ENCODE results near the gene PDE6H. TPM values are rescaled to one million over a fixed set of nuclear protein-coding genes. Genes with fewer than 3 reads are reported as not detected.

Gene PDE6H
- total and polyA plus RNA-seq, 4 donors: 0.21 to 0.89 (median 0.35) TPM; not detected in 1

- no peaks in the 10 kb centered on the region for H3K9me3 ChIP-seq (ENCODE audit: control insufficient read depth, insufficient read depth, low read length)
- no peaks in the 10 kb centered on the region for H3K27me3 ChIP-seq (ENCODE audit: control insufficient read depth, insufficient read depth, low read length)
- no peaks in the 10 kb centered on the region for H3K36me3 ChIP-seq (ENCODE audit: control insufficient read depth, insufficient read depth, low read length)
- no peaks in the 10 kb centered on the region for H3K4me1 ChIP-seq (ENCODE audit: control insufficient read depth, insufficient read depth, low read length)
- H3K4me3 ChIP-seq (ENCODE audit: low read depth, low read length): no peak overlapping the region
- DNase-seq (ENCODE audit: low read depth in 4 of 6, low spot score in 6 of 6): no peak
- H3K27ac ChIP-seq (ENCODE audit: low read depth, low read length): no peak overlapping the region
- 87% methylated on average over 5 of the region's 6 CpGs for WGBS (ENCODE audit: insufficient coverage)
Measured at GRCh38 chr12:14936224-14936861, 36.5 kb upstream of the PDE6H start.

- H3K4me3 ChIP-seq (ENCODE audit: low read depth, low read length): no peak overlapping the region
- H3K27me3 ChIP-seq (ENCODE audit: control insufficient read depth, insufficient read depth, low read length): no peaks in the 10 kb centered on the region
- 82% methylated on average over 2 of the region's 3 CpGs for WGBS (ENCODE audit: insufficient coverage)
- H3K27ac ChIP-seq (ENCODE audit: low read depth, low read length): no peak overlapping the region
- no peaks in the 10 kb centered on the region for H3K9me3 ChIP-seq (ENCODE audit: control insufficient read depth, insufficient read depth, low read length)
- no peaks in the 10 kb centered on the region for H3K4me1 ChIP-seq (ENCODE audit: control insufficient read depth, insufficient read depth, low read length)
- no peak for DNase-seq (ENCODE audit: low read depth in 4 of 6, low spot score in 6 of 6)
- H3K36me3 ChIP-seq (ENCODE audit: control insufficient read depth, insufficient read depth, low read length): no peaks in the 10 kb centered on the region
Measured at GRCh38 chr12:14937014-14937413, 35.8 kb upstream of the PDE6H start.

- no peak overlapping the region for H3K27ac ChIP-seq (ENCODE audit: low read depth, low read length)
- no peaks in the 10 kb centered on the region for H3K4me1 ChIP-seq (ENCODE audit: control insufficient read depth, insufficient read depth, low read length)
- DNase-seq (ENCODE audit: low read depth in 4 of 6, low spot score in 6 of 6): no peak
- no peaks in the 10 kb centered on the region for H3K36me3 ChIP-seq (ENCODE audit: control insufficient read depth, insufficient read depth, low read length)
- WGBS (ENCODE audit: insufficient coverage): 71% methylated on average over 1 of the region's 1 CpG
- H3K27me3 ChIP-seq (ENCODE audit: control insufficient read depth, insufficient read depth, low read length): no peaks in the 10 kb centered on the region
- H3K4me3 ChIP-seq (ENCODE audit: low read depth, low read length): no peak overlapping the region
- no peaks in the 10 kb centered on the region for H3K9me3 ChIP-seq (ENCODE audit: control insufficient read depth, insufficient read depth, low read length)
Measured at GRCh38 chr12:14937689-14938088, 35.2 kb upstream of the PDE6H start.

GRCh38 chr12:14938301-14938700 lies 34.5 kb upstream of the PDE6H start, which contains the start of gene ERP27:
ERP27 (minus strand) TSS chr12:14938537; CDS start chr12:14938508, 29 bp downstream.
- Histone ChIP-seq H3K9me3 (ENCODE audit: control insufficient read depth, insufficient read depth, low read length) (no peaks in the 10 kb centered on the region), H3K36me3 (ENCODE audit: control insufficient read depth, insufficient read depth, low read length) (no peaks in the 10 kb centered on the region), H3K27ac (ENCODE audit: low read depth, low read length) (no peak within 1 kb of the TSS), H3K4me3 (ENCODE audit: low read depth, low read length) (no peak within 1 kb of the TSS), H3K4me1 (ENCODE audit: control insufficient read depth, insufficient read depth, low read length) (no peaks in the 10 kb centered on the region), H3K27me3 (ENCODE audit: control insufficient read depth, insufficient read depth, low read length) (no peaks in the 10 kb centered on the region)
- WGBS (ENCODE audit: insufficient coverage): 71% methylated on average over 1 of the region's 3 CpGs
- no peak for DNase-seq (ENCODE audit: low read depth in 4 of 6, low spot score in 6 of 6)

- Histone ChIP-seq H3K9me3 (ENCODE audit: control insufficient read depth, insufficient read depth, low read length) (no peaks in the 10 kb centered on the region), H3K36me3 (ENCODE audit: control insufficient read depth, insufficient read depth, low read length) (no peaks in the 10 kb centered on the region), H3K27ac (ENCODE audit: low read depth, low read length) (no peak overlapping the region), H3K27me3 (ENCODE audit: control insufficient read depth, insufficient read depth, low read length) (no peaks in the 10 kb centered on the region), H3K4me1 (ENCODE audit: control insufficient read depth, insufficient read depth, low read length) (no peaks in the 10 kb centered on the region), H3K4me3 (ENCODE audit: low read depth, low read length) (no peak overlapping the region)
- no peak for DNase-seq (ENCODE audit: low read depth in 4 of 6, low spot score in 6 of 6)
- WGBS (ENCODE audit: insufficient coverage): no CpG with 5 or more reads among the region's 2 CpGs
Measured at GRCh38 chr12:14941369-14941768, 31.5 kb upstream of the PDE6H start.

- H3K27me3 ChIP-seq (ENCODE audit: control insufficient read depth, insufficient read depth, low read length): no peaks in the 10 kb centered on the region
- WGBS (ENCODE audit: insufficient coverage): 93% methylated on average over 10 of the region's 12 CpGs
- no peak for DNase-seq (ENCODE audit: low read depth in 4 of 6, low spot score in 6 of 6)
- H3K4me3 ChIP-seq (ENCODE audit: low read depth, low read length): no peak overlapping the region
- no peaks in the 10 kb centered on the region for H3K4me1 ChIP-seq (ENCODE audit: control insufficient read depth, insufficient read depth, low read length)
- H3K9me3 ChIP-seq (ENCODE audit: control insufficient read depth, insufficient read depth, low read length): no peaks in the 10 kb centered on the region
- no peak overlapping the region for H3K27ac ChIP-seq (ENCODE audit: low read depth, low read length)
- H3K36me3 ChIP-seq (ENCODE audit: control insufficient read depth, insufficient read depth, low read length): no peaks in the 10 kb centered on the region
Measured at GRCh38 chr12:14942196-14942931, 30.5 kb upstream of the PDE6H start.

- Histone ChIP-seq H3K27ac (ENCODE audit: low read depth, low read length) (no peak overlapping the region), H3K4me1 (ENCODE audit: control insufficient read depth, insufficient read depth, low read length) (no peaks in the 10 kb centered on the region), H3K4me3 (ENCODE audit: low read depth, low read length) (no peak overlapping the region), H3K27me3 (ENCODE audit: control insufficient read depth, insufficient read depth, low read length) (no peaks in the 10 kb centered on the region), H3K9me3 (ENCODE audit: control insufficient read depth, insufficient read depth, low read length) (no peaks in the 10 kb centered on the region), H3K36me3 (ENCODE audit: control insufficient read depth, insufficient read depth, low read length) (no peaks in the 10 kb centered on the region)
- 83% methylated on average over 2 of the region's 2 CpGs for WGBS (ENCODE audit: insufficient coverage)
- no peak for DNase-seq (ENCODE audit: low read depth in 4 of 6, low spot score in 6 of 6)
Measured at GRCh38 chr12:14946162-14946561, 26.7 kb upstream of the PDE6H start.

- H3K9me3 ChIP-seq (ENCODE audit: control insufficient read depth, insufficient read depth, low read length): no peaks in the 10 kb centered on the region
- H3K36me3 ChIP-seq (ENCODE audit: control insufficient read depth, insufficient read depth, low read length): no peaks in the 10 kb centered on the region
- no peak overlapping the region for H3K27ac ChIP-seq (ENCODE audit: low read depth, low read length)
- H3K27me3 ChIP-seq (ENCODE audit: control insufficient read depth, insufficient read depth, low read length): no peaks in the 10 kb centered on the region
- no CpG with 5 or more reads among the region's 1 CpG for WGBS (ENCODE audit: insufficient coverage)
- no peaks in the 10 kb centered on the region for H3K4me1 ChIP-seq (ENCODE audit: control insufficient read depth, insufficient read depth, low read length)
- H3K4me3 ChIP-seq (ENCODE audit: low read depth, low read length): no peak overlapping the region
- no peak for DNase-seq (ENCODE audit: low read depth in 4 of 6, low spot score in 6 of 6)
Measured at GRCh38 chr12:14946861-14947260, 26.0 kb upstream of the PDE6H start.

GRCh38 chr12:14948672-14949071 lies 24.2 kb upstream of the PDE6H start:
- H3K27me3 ChIP-seq (ENCODE audit: control insufficient read depth, insufficient read depth, low read length): no peaks in the 10 kb centered on the region
- no peaks in the 10 kb centered on the region for H3K36me3 ChIP-seq (ENCODE audit: control insufficient read depth, insufficient read depth, low read length)
- H3K27ac ChIP-seq (ENCODE audit: low read depth, low read length): peak overlapping the region; percentile 22
- no CpG with 5 or more reads among the region's 3 CpGs for WGBS (ENCODE audit: insufficient coverage)
- peaks cover 3% of the 10 kb centered on the region for H3K4me1 ChIP-seq (ENCODE audit: control insufficient read depth, insufficient read depth, low read length)
- peak in 3 of 6 donors; percentile 9 to 55 (median 32) for DNase-seq (ENCODE audit: low read depth in 4 of 6, low spot score in 6 of 6)
- H3K9me3 ChIP-seq (ENCODE audit: control insufficient read depth, insufficient read depth, low read length): no peaks in the 10 kb centered on the region
- no peak overlapping the region for H3K4me3 ChIP-seq (ENCODE audit: low read depth, low read length)

GRCh38 chr12:14949631-14950030 lies 23.2 kb upstream of the PDE6H start:
- H3K9me3 ChIP-seq (ENCODE audit: control insufficient read depth, insufficient read depth, low read length): no peaks in the 10 kb centered on the region
- DNase-seq (ENCODE audit: low read depth in 4 of 6, low spot score in 6 of 6): no peak
- no peak overlapping the region for H3K27ac ChIP-seq (ENCODE audit: low read depth, low read length)
- H3K4me3 ChIP-seq (ENCODE audit: low read depth, low read length): no peak overlapping the region
- H3K4me1 ChIP-seq (ENCODE audit: control insufficient read depth, insufficient read depth, low read length): peaks cover 3% of the 10 kb centered on the region
- H3K27me3 ChIP-seq (ENCODE audit: control insufficient read depth, insufficient read depth, low read length): no peaks in the 10 kb centered on the region
- WGBS (ENCODE audit: insufficient coverage): 100% methylated on average over 4 of the region's 5 CpGs
- no peaks in the 10 kb centered on the region for H3K36me3 ChIP-seq (ENCODE audit: control insufficient read depth, insufficient read depth, low read length)

All from spinal cord (tissue), 10 donors.